ENCODE results near the gene TUBB4A. TPM values are rescaled to one million over a fixed set of nuclear protein-coding genes. Genes with fewer than 3 reads are reported as not detected.

The TUBB4A gene
- total RNA-seq, 2 experiments from 2014 or later: 9.7 to 16.0 TPM

DNA sequence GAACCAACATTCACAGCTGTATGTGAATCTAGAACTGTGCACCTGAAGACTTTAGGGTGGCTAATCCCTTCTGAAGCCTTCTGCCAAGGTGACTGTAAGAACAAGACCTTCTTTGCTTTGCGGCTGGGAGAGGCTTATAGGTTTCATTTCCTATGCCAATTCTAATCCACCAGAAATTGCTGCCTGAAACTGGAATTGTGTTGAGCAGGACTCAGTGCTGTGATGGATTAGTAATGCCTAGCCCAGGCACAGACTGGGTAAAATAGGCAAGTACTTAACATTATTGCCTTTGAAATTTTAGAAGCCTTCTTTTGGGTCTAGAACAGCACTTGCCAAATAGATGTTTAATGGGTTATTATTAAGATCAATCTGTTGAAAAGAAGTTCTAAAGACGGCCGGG, 54.1 kb downstream of the TUBB4A start:
- no peaks in the 10 kb centered on the region for H3K79me2 ChIP-seq (ENCODE audit: insufficient read depth, low read depth, low read length)
- no peaks in the 10 kb centered on the region for H3K9me2 ChIP-seq (ENCODE audit: insufficient read depth, low read length)
- no TSS peak for BruUV-seq (replicated peaks)
- 0 out of 2 replicates have a peak, but pooled peaks cover 2% of the 10 kb centered on the region for H3K9me3 ChIP-seq (ENCODE audit: low read length)
- H4K20me1 ChIP-seq (ENCODE audit: insufficient read depth, low read length): no peaks in the 10 kb centered on the region
- no peak overlapping the region for H3K4me3 ChIP-seq (ENCODE audit: low read depth, low read length, poor library complexity, severe bottlenecking)
- POLR2A ChIA-PET: no interaction called here
- intact Hi-C loops (cut with micrococcal nuclease; ENCODE audit: unreplicated experiment): no loop called here
- peaks cover 61% of the 10 kb centered on the region for H3K36me3 ChIP-seq (ENCODE audit: insufficient read depth, low read length)
- no peak overlapping the region for H3K4me2 ChIP-seq (ENCODE audit: low read length)
- H3K4me1 ChIP-seq (ENCODE audit: insufficient read depth, low read length, poor library complexity, severe bottlenecking): no peaks in the 10 kb centered on the region
- no peak overlapping the region for H3K27ac ChIP-seq (ENCODE audit: low read depth, low read length, poor library complexity, severe bottlenecking)
- TF ChIP-seq EZH2phosphoT487 (IDR thresholded peaks at IDR 0.05; ENCODE audit: borderline replicate concordance, low read depth, low read length): no peak
- TF ChIP-seq, protein P1, sequence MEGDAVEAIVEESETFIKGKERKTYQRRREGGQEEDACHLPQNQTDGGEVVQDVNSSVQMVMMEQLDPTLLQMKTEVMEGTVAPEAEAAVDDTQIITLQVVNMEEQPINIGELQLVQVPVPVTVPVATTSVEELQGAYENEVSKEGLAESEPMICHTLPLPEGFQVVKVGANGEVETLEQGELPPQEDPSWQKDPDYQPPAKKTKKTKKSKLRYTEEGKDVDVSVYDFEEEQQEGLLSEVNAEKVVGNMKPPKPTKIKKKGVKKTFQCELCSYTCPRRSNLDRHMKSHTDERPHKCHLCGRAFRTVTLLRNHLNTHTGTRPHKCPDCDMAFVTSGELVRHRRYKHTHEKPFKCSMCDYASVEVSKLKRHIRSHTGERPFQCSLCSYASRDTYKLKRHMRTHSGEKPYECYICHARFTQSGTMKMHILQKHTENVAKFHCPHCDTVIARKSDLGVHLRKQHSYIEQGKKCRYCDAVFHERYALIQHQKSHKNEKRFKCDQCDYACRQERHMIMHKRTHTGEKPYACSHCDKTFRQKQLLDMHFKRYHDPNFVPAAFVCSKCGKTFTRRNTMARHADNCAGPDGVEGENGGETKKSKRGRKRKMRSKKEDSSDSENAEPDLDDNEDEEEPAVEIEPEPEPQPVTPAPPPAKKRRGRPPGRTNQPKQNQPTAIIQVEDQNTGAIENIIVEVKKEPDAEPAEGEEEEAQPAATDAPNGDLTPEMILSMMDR (conservative IDR thresholded peaks at IDR 0.05; ENCODE audit: low read length): no peak
- DNase-seq (ENCODE audit: low spot score): no peak
- CTCF ChIA-PET (ENCODE audit: unreplicated experiment): no interaction called here
- H2AFZ ChIP-seq (ENCODE audit: low read length): no peak overlapping the region

DNA sequence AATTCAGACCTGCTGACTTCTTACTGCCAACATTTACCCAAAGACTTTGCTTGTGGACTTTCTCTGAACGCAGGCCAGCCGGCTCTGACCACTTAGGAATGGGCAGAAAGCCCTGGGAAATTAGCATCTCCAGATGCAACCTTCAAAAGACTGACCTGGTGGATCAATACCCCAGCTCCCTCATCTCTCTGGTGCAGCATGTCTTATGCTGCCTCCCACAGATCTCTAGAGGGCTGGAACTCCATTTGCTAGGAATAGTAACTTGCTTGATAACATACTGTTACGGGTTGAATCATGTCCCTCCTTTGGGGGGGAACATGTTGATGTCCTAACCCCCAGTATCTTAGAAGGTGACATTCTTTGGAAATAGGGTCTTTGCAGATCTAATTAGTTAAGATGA, 55.7 kb downstream of the TUBB4A start:
- Histone ChIP-seq H3K9me3 (ENCODE audit: low read length) (no peaks in the 10 kb centered on the region), H2AFZ (ENCODE audit: low read length) (no peak overlapping the region), H3K27ac (ENCODE audit: low read depth, low read length, poor library complexity, severe bottlenecking) (no peak overlapping the region), H4K20me1 (ENCODE audit: insufficient read depth, low read length) (no peaks in the 10 kb centered on the region), H3K36me3 (ENCODE audit: insufficient read depth, low read length) (peaks cover 53% of the 10 kb centered on the region), H3K4me3 (ENCODE audit: low read depth, low read length, poor library complexity, severe bottlenecking) (no peak overlapping the region), H3K9me2 (ENCODE audit: insufficient read depth, low read length) (no peaks in the 10 kb centered on the region), H3K4me1 (ENCODE audit: insufficient read depth, low read length, poor library complexity, severe bottlenecking) (no peaks in the 10 kb centered on the region), H3K79me2 (ENCODE audit: insufficient read depth, low read depth, low read length) (no peaks in the 10 kb centered on the region), H3K4me2 (ENCODE audit: low read length) (no peak overlapping the region)
- TF ChIP-seq, protein P1 (conservative IDR thresholded peaks at IDR 0.05; ENCODE audit: low read length): no peak
- no peak for TF ChIP-seq EZH2phosphoT487 (IDR thresholded peaks at IDR 0.05; ENCODE audit: borderline replicate concordance, low read depth, low read length)
- intact Hi-C loops (cut with micrococcal nuclease; ENCODE audit: unreplicated experiment): no loop called here
- DNase-seq (ENCODE audit: low spot score): no peak
- BruUV-seq (replicated peaks): no TSS peak
- CTCF ChIA-PET (ENCODE audit: unreplicated experiment): no interaction called here
- POLR2A ChIA-PET: no interaction called here

Small RNAs within 50 kb of the gene (small RNA-seq; reads per million reads assigned to genes)
- gene AC010503.2: not detected

Other genes starting within 250 kb of the TUBB4A start
- gene MLLT1, start 222.3 kb downstream of the TUBB4A start, total RNA-seq (2014; rRNA removed; shearing (Covaris generic)): 14.3 and 17.5 TPM in 2 replicates
- gene MLLT1, start 222.3 kb downstream of the TUBB4A start, total RNA-seq (2022): 55.5 and 56.0 TPM in 2 replicates
- not detected in 2 replicates for gene ACER1, start 168.7 kb downstream of the TUBB4A start, total RNA-seq (2014; rRNA removed; shearing (Covaris generic))
- gene ACER1, start 168.7 kb downstream of the TUBB4A start, total RNA-seq (2022): not detected in 2 replicates
- gene CLPP, start 140.8 kb downstream of the TUBB4A start, total RNA-seq (2014; rRNA removed; shearing (Covaris generic)): 73.5 and 115 TPM in 2 replicates
- 114 and 124 TPM in 2 replicates for gene CLPP, start 140.8 kb downstream of the TUBB4A start, total RNA-seq (2022)
- 35.8 and 61.0 TPM in 2 replicates for gene ALKBH7, start 129.5 kb downstream of the TUBB4A start, total RNA-seq (2014; rRNA removed; shearing (Covaris generic))
- 74.2 and 75.9 TPM in 2 replicates for gene ALKBH7, start 129.5 kb downstream of the TUBB4A start, total RNA-seq (2022)
- gene PSPN, start 126.4 kb downstream of the TUBB4A start, total RNA-seq (2014; rRNA removed; shearing (Covaris generic)): 1.4 and 1.6 TPM in 2 replicates
- gene PSPN, start 126.4 kb downstream of the TUBB4A start, total RNA-seq (2022): 2.1 and 2.9 TPM in 2 replicates
- gene GTF2F1, start 109.1 kb downstream of the TUBB4A start, total RNA-seq (2014; rRNA removed; shearing (Covaris generic)): 31.1 and 44.4 TPM in 2 replicates
- 43.2 and 47.7 TPM in 2 replicates for gene GTF2F1, start 109.1 kb downstream of the TUBB4A start, total RNA-seq (2022)
- gene KHSRP, start 77.5 kb downstream of the TUBB4A start, total RNA-seq (2014; rRNA removed; shearing (Covaris generic)): 255 and 271 TPM in 2 replicates
- 468 and 499 TPM in 2 replicates for gene KHSRP, start 77.5 kb downstream of the TUBB4A start, total RNA-seq (2022)
- not detected in 2 replicates for gene SLC25A41, start 68.5 kb downstream of the TUBB4A start, total RNA-seq (2014; rRNA removed; shearing (Covaris generic))
- not detected in 2 replicates for gene SLC25A41, start 68.5 kb downstream of the TUBB4A start, total RNA-seq (2022)
- gene SLC25A23, start 42.5 kb downstream of the TUBB4A start, total RNA-seq (2014; rRNA removed; shearing (Covaris generic)): 48.4 and 50.9 TPM in 2 replicates
- 65.5 and 65.7 TPM in 2 replicates for gene SLC25A23, start 42.5 kb downstream of the TUBB4A start, total RNA-seq (2022)
- gene CRB3, start 38.0 kb downstream of the TUBB4A start, total RNA-seq (2014; rRNA removed; shearing (Covaris generic)): 1.2 and 1.5 TPM in 2 replicates
- gene CRB3, start 38.0 kb downstream of the TUBB4A start, total RNA-seq (2022): 2.3 and 2.9 TPM in 2 replicates
- gene DENND1C, start 20.5 kb downstream of the TUBB4A start, total RNA-seq (2014; rRNA removed; shearing (Covaris generic)): 40.9 and 41.8 TPM in 2 replicates
- gene DENND1C, start 20.5 kb downstream of the TUBB4A start, total RNA-seq (2022): 68.3 and 76.1 TPM in 2 replicates
- 18.1 and 22.3 TPM in 2 replicates for gene TNFSF9, start 28.7 kb upstream of the TUBB4A start, total RNA-seq (2014; rRNA removed; shearing (Covaris generic))
- gene TNFSF9, start 28.7 kb upstream of the TUBB4A start, total RNA-seq (2022): 16.1 and 20.9 TPM in 2 replicates
- gene CD70, start 88.8 kb upstream of the TUBB4A start, total RNA-seq (2014; rRNA removed; shearing (Covaris generic)): 111 and 165 TPM in 2 replicates
- gene CD70, start 88.8 kb upstream of the TUBB4A start, total RNA-seq (2022): 80.5 and 88.2 TPM in 2 replicates
- 0.05 TPM in 1 of 2 replicates, not detected in the other for gene TNFSF14, start 167.9 kb upstream of the TUBB4A start, total RNA-seq (2014; rRNA removed; shearing (Covaris generic))
- gene TNFSF14, start 167.9 kb upstream of the TUBB4A start, total RNA-seq (2022): not detected in 2 replicates
- 0.13 and 0.57 TPM in 2 replicates for gene C3, start 218.3 kb upstream of the TUBB4A start, total RNA-seq (2014; rRNA removed; shearing (Covaris generic))
- gene C3, start 218.3 kb upstream of the TUBB4A start, total RNA-seq (2022): 0.74 TPM in 1 of 2 replicates, not detected in the other
- gene GPR108, start 235.3 kb upstream of the TUBB4A start, total RNA-seq (2014; rRNA removed; shearing (Covaris generic)): 77.5 and 88.3 TPM in 2 replicates
- gene GPR108, start 235.3 kb upstream of the TUBB4A start, total RNA-seq (2022): 63.2 and 73.2 TPM in 2 replicates
- gene TRIP10, start 237.4 kb upstream of the TUBB4A start, total RNA-seq (2014; rRNA removed; shearing (Covaris generic)): 16.1 and 22.2 TPM in 2 replicates
- gene TRIP10, start 237.4 kb upstream of the TUBB4A start, total RNA-seq (2022): 19.9 TPM in 2 replicates